ENCODE measurements around the gene PRELID1. TPM values are rescaled to one million over a fixed set of nuclear protein-coding genes. Genes with fewer than 3 reads are reported as not detected.

Gene PRELID1
- total and polyA plus RNA-seq, 4 donors = 43.3 to 236 (median 133) TPM

GRCh38 chr5:177271113-177271512 is 32.5 kb upstream of the PRELID1 start:
- no peak overlapping the region for H3K4me3 ChIP-seq
- H3K9me3 ChIP-seq (ENCODE audit: control insufficient read depth in 4 of 4, insufficient read depth in 3 of 4, low read length in 3 of 4) = no peaks in the 10 kb centered on the region
- H3K9ac ChIP-seq (ENCODE audit: insufficient read depth in 1 of 2, low read length in 2 of 2) = no peak overlapping the region
- no peak for DNase-seq
- ATAC-seq (ENCODE audit: insufficient read depth, low FRiP score) = no peak
- no peak overlapping the region for H3K27ac ChIP-seq (ENCODE audit: low read depth in 1 of 2, low read length in 1 of 2)
- peaks cover 0 to 2% (median 0%) of the 10 kb centered on the region in 3 donors for H3K27me3 ChIP-seq (ENCODE audit: control insufficient read depth in 3 of 3, insufficient read depth in 3 of 3, low read length in 2 of 3)
- WGBS, 2 donors = 95 to 98% methylated on average over 4 of the region's 4 CpGs
- H3K36me3 ChIP-seq (ENCODE audit: control insufficient read depth in 4 of 4, insufficient read depth in 4 of 4, low read length in 4 of 4) = peaks cover 22 to 53% (median 25%) of the 10 kb centered on the region in 4 donors
- no peaks in the 10 kb centered on the region for H3K4me1 ChIP-seq (ENCODE audit: control insufficient read depth in 5 of 5, insufficient read depth in 5 of 5, low read length in 5 of 5)
- TF ChIP-seq, protein P1, sequence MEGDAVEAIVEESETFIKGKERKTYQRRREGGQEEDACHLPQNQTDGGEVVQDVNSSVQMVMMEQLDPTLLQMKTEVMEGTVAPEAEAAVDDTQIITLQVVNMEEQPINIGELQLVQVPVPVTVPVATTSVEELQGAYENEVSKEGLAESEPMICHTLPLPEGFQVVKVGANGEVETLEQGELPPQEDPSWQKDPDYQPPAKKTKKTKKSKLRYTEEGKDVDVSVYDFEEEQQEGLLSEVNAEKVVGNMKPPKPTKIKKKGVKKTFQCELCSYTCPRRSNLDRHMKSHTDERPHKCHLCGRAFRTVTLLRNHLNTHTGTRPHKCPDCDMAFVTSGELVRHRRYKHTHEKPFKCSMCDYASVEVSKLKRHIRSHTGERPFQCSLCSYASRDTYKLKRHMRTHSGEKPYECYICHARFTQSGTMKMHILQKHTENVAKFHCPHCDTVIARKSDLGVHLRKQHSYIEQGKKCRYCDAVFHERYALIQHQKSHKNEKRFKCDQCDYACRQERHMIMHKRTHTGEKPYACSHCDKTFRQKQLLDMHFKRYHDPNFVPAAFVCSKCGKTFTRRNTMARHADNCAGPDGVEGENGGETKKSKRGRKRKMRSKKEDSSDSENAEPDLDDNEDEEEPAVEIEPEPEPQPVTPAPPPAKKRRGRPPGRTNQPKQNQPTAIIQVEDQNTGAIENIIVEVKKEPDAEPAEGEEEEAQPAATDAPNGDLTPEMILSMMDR (IDR thresholded peaks at IDR 0.05; ENCODE audit: control extremely low read depth, extremely low read depth) = no peak

- WGBS, 2 donors = 97% methylated on average over 6 of the region's 6 CpGs
- H3K27me3 ChIP-seq (ENCODE audit: control insufficient read depth in 3 of 3, insufficient read depth in 3 of 3, low read length in 2 of 3) = no peaks in the 10 kb centered on the region
- H3K4me3 ChIP-seq = no peak overlapping the region
- H3K9me3 ChIP-seq (ENCODE audit: control insufficient read depth in 4 of 4, insufficient read depth in 3 of 4, low read length in 3 of 4) = no peaks in the 10 kb centered on the region
- no peaks in the 10 kb centered on the region for H3K4me1 ChIP-seq (ENCODE audit: control insufficient read depth in 5 of 5, insufficient read depth in 5 of 5, low read length in 5 of 5)
- DNase-seq = no peak
- peaks cover 16 to 36% (median 25%) of the 10 kb centered on the region in 4 donors for H3K36me3 ChIP-seq (ENCODE audit: control insufficient read depth in 4 of 4, insufficient read depth in 4 of 4, low read length in 4 of 4)
- TF ChIP-seq, protein P1 (IDR thresholded peaks at IDR 0.05; ENCODE audit: control extremely low read depth, extremely low read depth) = no peak
- no peak for ATAC-seq (ENCODE audit: insufficient read depth, low FRiP score)
- no peak overlapping the region for H3K9ac ChIP-seq (ENCODE audit: insufficient read depth in 1 of 2, low read length in 2 of 2)
- no peak overlapping the region for H3K27ac ChIP-seq (ENCODE audit: low read depth in 1 of 2, low read length in 1 of 2)
These were observed 27.7 kb upstream of the PRELID1 start for GRCh38 chr5:177275883-177276282.

GRCh38 chr5:177276886-177277285 is 26.7 kb upstream of the PRELID1 start:
- H3K9me3 ChIP-seq (ENCODE audit: control insufficient read depth in 4 of 4, insufficient read depth in 3 of 4, low read length in 3 of 4) = no peaks in the 10 kb centered on the region
- H3K4me3 ChIP-seq = no peak overlapping the region
- DNase-seq (no peak), ATAC-seq (ENCODE audit: insufficient read depth, low FRiP score) (no peak)
- TF ChIP-seq, protein P1 (IDR thresholded peaks at IDR 0.05; ENCODE audit: control extremely low read depth, extremely low read depth) = no peak
- H3K9ac ChIP-seq (ENCODE audit: insufficient read depth in 1 of 2, low read length in 2 of 2) = no peak overlapping the region
- whole genome bisulfite sequencing, 2 donors = 58 to 68% methylated on average over 1 of the region's 1 CpG
- no peak overlapping the region for H3K27ac ChIP-seq (ENCODE audit: low read depth in 1 of 2, low read length in 1 of 2)
- no peaks in the 10 kb centered on the region for H3K27me3 ChIP-seq (ENCODE audit: control insufficient read depth in 3 of 3, insufficient read depth in 3 of 3, low read length in 2 of 3)
- H3K36me3 ChIP-seq (ENCODE audit: control insufficient read depth in 4 of 4, insufficient read depth in 4 of 4, low read length in 4 of 4) = peaks cover 14 to 40% (median 25%) of the 10 kb centered on the region in 4 donors
- no peaks in the 10 kb centered on the region for H3K4me1 ChIP-seq (ENCODE audit: control insufficient read depth in 5 of 5, insufficient read depth in 5 of 5, low read length in 5 of 5)

- H3K36me3 ChIP-seq (ENCODE audit: control insufficient read depth in 4 of 4, insufficient read depth in 4 of 4, low read length in 4 of 4) = peaks cover 34 to 50% (median 35%) of the 10 kb centered on the region in 4 donors
- no peak overlapping the region for H3K9ac ChIP-seq (ENCODE audit: insufficient read depth in 1 of 2, low read length in 2 of 2)
- H3K27ac ChIP-seq (ENCODE audit: low read depth in 1 of 2, low read length in 1 of 2) = no peak overlapping the region
- H3K9me3 ChIP-seq (ENCODE audit: control insufficient read depth in 4 of 4, insufficient read depth in 3 of 4, low read length in 3 of 4) = no peaks in the 10 kb centered on the region
- ATAC-seq (ENCODE audit: insufficient read depth, low FRiP score) (no peak), DNase-seq (no peak)
- no peak overlapping the region for H3K4me3 ChIP-seq
- no peaks in the 10 kb centered on the region for H3K4me1 ChIP-seq (ENCODE audit: control insufficient read depth in 5 of 5, insufficient read depth in 5 of 5, low read length in 5 of 5)
- 90 to 97% methylated on average over 2 of the region's 2 CpGs for WGBS, 2 donors
- H3K27me3 ChIP-seq (ENCODE audit: control insufficient read depth in 3 of 3, insufficient read depth in 3 of 3, low read length in 2 of 3) = no peaks in the 10 kb centered on the region
- TF ChIP-seq, protein P1 (IDR thresholded peaks at IDR 0.05; ENCODE audit: control extremely low read depth, extremely low read depth) = no peak
These were observed 15.4 kb upstream of the PRELID1 start for GRCh38 chr5:177288191-177288590.
